NT2/D1 (cell line): ENCODE results near the gene TAF5L.

Experiments used
- DNase-seq: peaks from one replicate; pipeline ENCODE4 v3.0.0-alpha.2; 2011; ENCODE audit warnings: low read depth, low spot score
- H3K27me3 ChIP-seq: 2 replicates; pipeline ENCODE4 v1.6.0; 2011; ENCODE audit warnings: mild to moderate bottlenecking; ENCODE audit not compliant: insufficient read length, insufficient read depth
- H3K36me3 ChIP-seq: 2 replicates; pipeline ENCODE4 v1.6.1; 2011; ENCODE audit warnings: mild to moderate bottlenecking, low read length, mixed read lengths; ENCODE audit not compliant: insufficient read depth, insufficient read length
- H3K4me1 ChIP-seq: 2 replicates; pipeline ENCODE4 v1.5.1; 2011; ENCODE audit not compliant: insufficient read depth, insufficient read length
- H3K4me3 ChIP-seq: 2 replicates; pipeline ENCODE4 v1.5.1; 2011; ENCODE audit warnings: low read depth; ENCODE audit not compliant: insufficient read length
- H3K9ac ChIP-seq: 2 replicates; pipeline ENCODE4 v1.6.0; 2011; ENCODE audit warnings: low read depth; ENCODE audit not compliant: insufficient read length
- H3K9me3 ChIP-seq: 2 replicates; pipeline ENCODE4 v1.5.1; 2011; ENCODE audit warnings: mild to moderate bottlenecking, low read length; ENCODE audit not compliant: insufficient read depth
- SUZ12 ChIP-seq: IDR thresholded peaks from 2 replicates; pipeline ENCODE4 v1.6.1; 2011; ENCODE audit not compliant: insufficient read length, insufficient read depth; ENCODE audit errors: extremely low read depth
- YY1 ChIP-seq: IDR thresholded peaks from 2 replicates; pipeline ENCODE4 v1.6.1; 2011; ENCODE audit not compliant: insufficient read length, insufficient read depth
- ZNF274 ChIP-seq: IDR thresholded peaks from 2 replicates; pipeline ENCODE4 v1.6.1; 2011; ENCODE audit warnings: mild to moderate bottlenecking, low read depth, low read length

Gene TAF5L

DNA sequence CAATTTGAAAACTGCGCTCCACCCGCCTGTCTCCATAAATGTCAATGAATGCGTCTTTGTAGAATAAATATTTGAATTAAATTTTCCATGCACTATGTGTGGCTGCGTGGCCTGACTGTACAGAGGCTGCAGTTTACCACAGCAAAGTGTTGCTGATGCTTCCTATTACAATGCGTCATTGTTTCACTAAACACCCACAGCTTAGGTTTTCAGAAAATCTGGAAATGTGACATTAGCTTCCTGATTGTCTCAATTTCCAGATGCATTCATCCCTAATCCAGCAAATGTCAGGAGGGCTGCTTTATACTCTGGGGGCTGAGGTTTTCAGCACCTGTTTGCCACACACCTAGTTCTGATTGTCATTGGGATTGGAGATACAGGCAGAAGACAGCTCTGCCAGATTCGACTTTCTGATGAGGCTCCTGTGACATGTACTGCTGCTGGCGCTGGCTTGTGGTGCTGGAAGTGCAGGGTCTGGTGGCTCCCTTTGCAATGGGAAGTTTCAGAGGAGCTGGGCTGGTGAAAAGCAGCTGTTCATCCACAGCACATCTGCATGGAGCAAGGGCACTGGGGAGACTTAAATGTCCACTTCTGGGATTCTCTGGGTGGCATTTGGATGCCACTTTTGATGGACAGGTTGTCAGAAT is 40.1 kb upstream of the TAF5L start:
- no peak for DNase-seq
- H3K36me3 ChIP-seq, result peaks cover 33% of the 10 kb centered on the region
- H3K4me1 ChIP-seq, result no peaks in the 10 kb centered on the region
- no peak overlapping the region for H3K4me3 ChIP-seq
- no peaks in the 10 kb centered on the region for H3K9me3 ChIP-seq
- TF ChIP-seq ZNF274, result no peak
- no peak for TF ChIP-seq SUZ12
- no peak for TF ChIP-seq YY1
- H3K9ac ChIP-seq, result no peak overlapping the region
- H3K27me3 ChIP-seq, result no peaks in the 10 kb centered on the region

GRCh38 chr1:229664133-229664689 is 38.3 kb upstream of the TAF5L start:
- peaks cover 51% of the 10 kb centered on the region for H3K36me3 ChIP-seq
- no peak for TF ChIP-seq ZNF274
- TF ChIP-seq YY1, result no peak
- no peak for TF ChIP-seq SUZ12
- H3K4me1 ChIP-seq, result no peaks in the 10 kb centered on the region
- H3K4me3 ChIP-seq, result no peak overlapping the region
- H3K9ac ChIP-seq, result no peak overlapping the region
- no peaks in the 10 kb centered on the region for H3K9me3 ChIP-seq
- DNase-seq, result no peak
- no peaks in the 10 kb centered on the region for H3K27me3 ChIP-seq

DNA sequence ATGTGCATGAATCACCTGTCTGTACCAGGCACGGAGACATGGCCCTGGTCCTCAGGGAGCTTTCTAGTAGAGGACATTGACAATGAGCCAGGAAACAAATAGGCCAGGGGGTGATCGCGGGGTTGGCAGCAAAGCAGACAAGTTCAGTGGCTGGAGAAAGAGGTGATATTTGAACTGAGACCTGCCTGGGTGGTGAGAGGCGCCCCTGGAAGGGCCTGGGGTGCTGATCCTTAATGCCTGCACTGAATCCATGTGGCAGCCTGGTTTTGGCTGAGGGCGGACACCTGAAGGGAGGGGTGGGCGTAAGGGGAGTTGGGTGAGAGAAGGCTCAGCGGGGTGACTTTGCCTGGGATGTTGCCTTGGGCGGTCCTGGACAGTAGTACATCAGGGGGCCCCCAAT is 36.0 kb upstream of the TAF5L start:
- H3K36me3 ChIP-seq, result peaks cover 74% of the 10 kb centered on the region
- H3K27me3 ChIP-seq, result no peaks in the 10 kb centered on the region
- H3K9me3 ChIP-seq, result no peaks in the 10 kb centered on the region
- no peak overlapping the region for H3K9ac ChIP-seq
- DNase-seq, result no peak
- H3K4me1 ChIP-seq, result no peaks in the 10 kb centered on the region
- no peak for TF ChIP-seq SUZ12
- no peak for TF ChIP-seq ZNF274
- no peak for TF ChIP-seq YY1
- no peak overlapping the region for H3K4me3 ChIP-seq

DNA sequence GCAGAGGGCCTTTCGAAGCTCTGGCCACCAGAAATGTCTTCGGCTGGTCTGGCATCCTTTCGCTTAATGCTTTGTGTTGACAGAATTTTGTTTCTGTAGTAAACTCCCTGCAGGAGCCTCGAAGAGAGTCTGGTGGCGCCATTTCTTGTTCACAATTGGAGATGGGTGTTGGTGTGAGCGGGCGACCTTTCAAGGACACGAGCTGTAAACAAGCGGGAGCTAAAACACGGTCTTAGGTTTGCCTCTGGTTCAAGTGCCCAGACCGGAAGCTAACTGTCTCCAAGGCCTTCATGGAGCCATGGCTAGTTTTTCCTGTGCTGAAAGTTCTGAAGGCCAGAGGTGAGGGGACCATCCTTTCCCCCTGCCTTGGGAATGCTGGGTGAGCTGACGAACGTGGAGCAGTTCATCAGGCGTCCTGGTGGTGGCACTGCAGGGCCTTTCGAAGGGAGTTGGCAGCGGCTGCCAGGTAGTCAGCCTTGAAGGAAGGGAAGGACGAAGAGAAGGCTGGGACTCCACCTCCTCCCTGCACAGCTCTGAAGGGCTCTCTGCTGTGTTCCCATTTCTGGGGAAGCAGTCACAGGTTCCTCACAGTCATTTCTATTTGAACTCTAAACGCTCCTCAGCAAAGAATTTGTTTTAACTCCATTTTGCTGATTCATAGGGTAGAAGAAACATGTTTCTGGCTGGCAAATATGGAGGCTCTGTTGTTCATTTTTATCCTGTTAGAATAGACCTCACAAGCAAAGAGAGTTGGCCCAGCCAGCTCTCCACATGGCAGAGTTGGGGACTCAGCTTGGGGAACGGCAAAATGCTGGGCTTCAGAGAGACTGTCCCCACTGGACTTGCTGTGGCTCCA is 35.3 kb upstream of the TAF5L start:
- DNase-seq, result peak; percentile 83
- Histone ChIP-seq H3K4me3 (no peak overlapping the region), H3K27me3 (no peaks in the 10 kb centered on the region), H3K9me3 (no peaks in the 10 kb centered on the region), H3K36me3 (peaks cover 81% of the 10 kb centered on the region), H3K4me1 (no peaks in the 10 kb centered on the region), H3K9ac (no peak overlapping the region)
- TF ChIP-seq ZNF274, result no peak
- TF ChIP-seq SUZ12, result no peak
- no peak for TF ChIP-seq YY1

GRCh38 chr1:229657993-229658755 is 32.3 kb upstream of the TAF5L start:
- Histone ChIP-seq H3K4me3 (no peak overlapping the region), H3K9me3 (no peaks in the 10 kb centered on the region), H3K9ac (no peak overlapping the region), H3K36me3 (peaks cover 95% of the 10 kb centered on the region), H3K4me1 (no peaks in the 10 kb centered on the region), H3K27me3 (no peaks in the 10 kb centered on the region)
- no peak for DNase-seq
- TF ChIP-seq ZNF274 (no peak), YY1 (no peak), SUZ12 (no peak)

- TF ChIP-seq SUZ12, result no peak
- no peak for TF ChIP-seq YY1
- TF ChIP-seq ZNF274, result no peak
- no peaks in the 10 kb centered on the region for H3K9me3 ChIP-seq
- no peak for DNase-seq
- peaks cover 95% of the 10 kb centered on the region for H3K36me3 ChIP-seq
- no peaks in the 10 kb centered on the region for H3K4me1 ChIP-seq
- no peak overlapping the region for H3K4me3 ChIP-seq
- no peaks in the 10 kb centered on the region for H3K27me3 ChIP-seq
- no peak overlapping the region for H3K9ac ChIP-seq
Measured at GRCh38 chr1:229655781-229656180, 29.9 kb upstream of the TAF5L start.

- Histone ChIP-seq H3K4me3 (no peak overlapping the region), H3K9me3 (no peaks in the 10 kb centered on the region), H3K27me3 (no peaks in the 10 kb centered on the region), H3K9ac (no peak overlapping the region), H3K36me3 (peaks cover 94% of the 10 kb centered on the region), H3K4me1 (no peaks in the 10 kb centered on the region)
- TF ChIP-seq SUZ12, result no peak
- TF ChIP-seq ZNF274, result no peak
- no peak for TF ChIP-seq YY1
- no peak for DNase-seq
Measured at GRCh38 chr1:229653420-229653819, 27.5 kb upstream of the TAF5L start.
